ENCODE data around the gene TNFRSF12A.

DNA sequence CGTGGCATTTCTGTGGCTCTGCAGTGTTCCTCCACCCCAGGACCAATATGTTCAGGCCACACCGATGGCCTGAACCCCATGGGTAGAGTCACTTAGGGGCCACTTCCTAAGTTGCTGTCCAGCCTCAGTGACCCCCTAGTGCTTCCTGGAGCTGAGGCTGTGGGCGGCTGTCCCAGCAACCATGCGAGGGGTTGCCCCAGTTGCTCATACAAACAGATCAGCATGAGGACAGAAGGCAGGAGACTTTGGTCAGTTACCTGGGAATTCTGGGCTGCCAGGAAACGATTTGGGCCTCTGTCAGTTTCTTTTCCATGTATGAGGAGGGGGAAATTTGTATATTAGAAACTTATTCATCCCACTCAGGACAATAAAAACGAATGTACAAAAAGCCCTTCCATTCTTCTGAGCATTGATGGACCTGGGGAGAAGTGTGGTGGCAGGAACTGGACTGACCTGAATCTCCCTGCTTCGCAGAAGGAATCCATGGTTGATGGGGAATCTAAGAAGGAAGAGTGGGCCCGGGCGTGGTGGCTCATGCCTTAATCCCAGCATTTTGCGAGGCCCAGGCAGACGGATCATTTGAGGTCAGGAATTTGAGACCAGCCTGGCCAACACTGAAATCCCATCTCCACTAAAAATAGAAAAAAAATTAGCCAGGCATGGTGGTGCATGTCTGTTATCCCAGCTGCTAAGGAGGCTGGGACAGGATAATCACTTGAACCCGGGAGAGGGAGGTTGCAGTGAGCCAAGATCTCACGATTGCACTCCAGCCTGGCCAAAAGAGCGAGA lies 40.4 kb downstream of the TNFRSF12A start:
- no peak for TF ChIP-seq POLR2AphosphoS5 (IDR thresholded peaks at IDR 0.05; ENCODE audit: low read length)
- no peak for TF ChIP-seq RCOR1 (conservative IDR thresholded peaks at IDR 0.05; ENCODE audit: low read depth, low read length)
